HT-29 (cell line): ENCODE data around the gene SLC34A3. TPM values are rescaled to one million over a fixed set of nuclear protein-coding genes. Genes with fewer than 3 reads are reported as not detected.

Source experiments
- DNase-seq: peaks from one replicate; pipeline ENCODE4 v3.0.0-alpha.2; 2015; ENCODE audit warnings: low spot score
- total RNA-seq: library from RNA; depleted of rRNA; stranded (reverse); fragments of >200 nt; shearing (Covaris generic); gene quantifications from 2 replicates; pipeline ENCODE4 v1.2.3, GENCODE V29; 2014

Gene SLC34A3
- total RNA-seq, 1 experiment from 2014 or later, result 0.15 TPM

DNA sequence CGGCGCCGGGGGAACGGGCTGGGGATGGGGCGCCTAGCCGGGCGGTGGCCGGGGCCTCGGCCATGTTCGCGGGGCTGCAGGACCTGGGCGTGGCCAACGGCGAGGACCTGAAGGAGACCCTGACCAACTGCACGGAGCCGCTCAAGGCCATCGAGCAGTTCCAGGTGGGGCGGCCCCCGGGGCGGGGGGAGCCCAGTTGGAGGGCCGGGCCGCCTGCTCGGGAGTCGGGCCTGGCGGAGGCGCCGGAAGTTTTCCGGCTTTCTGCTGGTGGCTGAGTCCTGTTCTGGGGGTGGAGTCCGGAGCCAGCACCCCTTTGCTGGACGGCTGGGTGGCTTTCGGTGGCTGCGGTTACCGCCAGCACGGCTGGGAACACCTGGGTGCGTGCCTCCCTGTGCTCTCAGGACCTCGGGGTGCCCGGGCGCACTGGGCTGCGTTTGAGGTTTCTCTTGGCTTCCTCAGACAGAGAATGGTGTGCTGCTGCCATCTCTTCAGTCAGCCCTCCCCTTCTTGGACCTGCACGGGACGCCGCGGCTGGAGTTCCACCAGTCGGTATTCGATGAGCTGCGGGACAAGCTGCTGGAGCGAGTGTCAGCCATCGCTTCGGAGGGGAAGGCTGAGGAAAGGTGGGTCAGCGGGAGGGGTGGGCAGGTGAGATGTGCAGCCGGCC lies 24.9 kb downstream of the SLC34A3 start:
- no peak for DNase-seq

DNA sequence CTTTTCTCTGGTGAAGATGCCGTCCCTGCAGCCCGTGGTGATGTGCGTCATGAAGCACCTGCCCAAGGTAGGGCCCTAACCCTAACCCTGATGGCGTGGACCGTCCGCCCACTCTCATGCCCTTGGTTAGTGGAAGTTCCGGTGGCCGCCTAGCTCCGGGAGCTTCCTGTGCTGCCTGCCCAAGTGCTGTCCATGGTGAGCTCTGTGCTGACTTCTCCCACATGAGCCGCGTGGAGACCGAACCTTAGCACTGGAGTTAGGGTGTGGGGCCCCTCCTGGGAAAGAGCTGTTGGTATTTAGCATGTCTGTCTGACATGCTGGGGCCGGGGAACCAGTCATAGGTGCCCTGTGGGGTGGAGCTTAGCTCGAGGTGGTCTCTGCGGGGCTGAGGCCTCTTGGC lies 25.7 kb downstream of the SLC34A3 start:
- DNase-seq, result no peak

DNA sequence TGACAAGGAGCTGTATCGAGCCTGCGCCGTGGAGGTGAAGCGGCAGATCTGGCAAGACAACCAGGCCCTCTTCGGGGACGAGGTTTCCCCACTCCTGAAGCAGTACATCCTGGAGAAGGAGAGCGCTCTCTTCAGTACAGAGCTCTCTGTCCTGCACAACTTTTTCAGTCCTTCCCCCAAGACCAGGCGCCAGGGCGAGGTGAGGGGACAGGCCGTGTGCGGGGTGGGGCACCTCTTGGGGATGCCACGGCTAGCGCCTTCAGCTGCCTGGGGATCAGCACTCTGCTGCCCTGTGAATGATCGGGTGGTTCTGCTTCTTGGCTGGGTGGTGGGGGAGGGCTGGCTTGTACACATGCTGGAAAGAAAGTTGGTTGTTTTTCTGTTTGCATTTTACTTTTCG lies 26.2 kb downstream of the SLC34A3 start:
- DNase-seq, result no peak

DNA sequence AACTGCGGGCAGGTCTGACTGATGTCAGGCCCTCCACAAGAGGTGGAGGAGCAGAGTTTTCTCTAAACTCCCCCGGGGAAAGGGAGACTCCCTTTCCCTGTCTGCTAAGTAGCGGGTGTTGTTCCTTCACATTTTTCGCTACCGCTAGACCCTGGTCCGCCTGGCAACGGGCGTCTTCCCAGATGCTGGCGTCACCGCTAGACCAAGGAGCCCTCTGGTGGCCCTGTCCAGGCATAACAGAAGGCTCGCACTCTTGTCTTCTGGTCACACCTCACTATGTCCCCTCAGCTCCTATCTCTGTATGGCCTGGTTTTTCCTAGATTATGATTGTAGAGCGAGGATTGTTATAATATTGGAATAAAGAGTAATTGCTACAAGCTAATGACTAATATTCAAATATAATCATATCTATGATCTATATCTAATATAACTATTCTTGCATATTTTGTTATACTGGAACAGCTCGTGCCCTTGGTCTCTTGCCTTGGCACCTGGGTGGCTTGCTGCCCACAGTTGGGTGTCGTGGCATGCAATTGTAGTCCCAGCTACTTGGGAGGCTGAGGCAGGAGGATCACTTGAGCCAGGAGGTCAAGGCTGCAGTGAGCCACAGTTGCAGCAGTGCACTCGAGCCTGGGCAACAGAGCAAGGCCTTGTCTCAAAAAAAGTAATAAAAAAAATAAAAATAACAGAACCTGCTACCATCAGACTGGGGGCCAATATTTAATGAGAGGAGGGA lies 31.6 kb downstream of the SLC34A3 start:
- DNase-seq, result peak; percentile 41

DNA sequence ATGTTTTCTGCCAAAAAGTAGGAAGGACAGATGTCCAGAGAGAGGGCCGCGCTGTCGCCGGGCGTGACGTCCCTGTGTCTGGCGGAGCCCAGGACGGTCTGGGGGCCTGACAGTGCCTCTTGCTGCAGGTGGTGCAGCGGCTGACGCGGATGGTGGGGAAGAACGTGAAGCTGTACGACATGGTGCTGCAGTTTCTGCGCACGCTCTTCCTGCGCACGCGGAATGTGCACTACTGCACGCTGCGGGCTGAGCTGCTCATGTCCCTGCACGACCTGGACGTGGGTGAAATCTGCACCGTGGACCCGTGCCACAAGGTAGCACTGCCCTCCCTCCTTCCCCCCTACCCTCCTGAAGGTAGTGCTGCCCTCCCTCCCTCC lies 32.2 kb downstream of the SLC34A3 start:
- DNase-seq, result no peak

DNA sequence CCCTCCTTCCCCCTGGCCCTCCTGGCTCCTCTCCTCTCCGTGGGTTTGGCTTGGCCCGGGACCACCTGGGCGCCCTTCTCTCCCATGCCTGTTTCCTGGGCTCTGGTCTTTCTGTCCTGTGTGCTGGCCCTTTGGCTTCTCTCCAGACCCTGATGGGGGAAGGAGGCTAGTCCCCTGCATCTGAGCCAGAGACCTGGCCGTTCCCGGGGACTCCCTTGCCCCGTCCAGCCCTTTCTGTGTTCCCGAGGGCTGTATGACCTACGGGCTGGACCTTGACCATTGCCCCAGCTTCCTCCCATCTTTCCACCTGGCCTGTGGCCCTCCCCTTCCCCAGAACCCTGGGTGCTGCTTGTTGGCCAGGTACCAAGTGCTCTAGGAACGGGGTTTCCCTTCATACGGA lies 32.8 kb downstream of the SLC34A3 start:
- DNase-seq, result no peak

DNA sequence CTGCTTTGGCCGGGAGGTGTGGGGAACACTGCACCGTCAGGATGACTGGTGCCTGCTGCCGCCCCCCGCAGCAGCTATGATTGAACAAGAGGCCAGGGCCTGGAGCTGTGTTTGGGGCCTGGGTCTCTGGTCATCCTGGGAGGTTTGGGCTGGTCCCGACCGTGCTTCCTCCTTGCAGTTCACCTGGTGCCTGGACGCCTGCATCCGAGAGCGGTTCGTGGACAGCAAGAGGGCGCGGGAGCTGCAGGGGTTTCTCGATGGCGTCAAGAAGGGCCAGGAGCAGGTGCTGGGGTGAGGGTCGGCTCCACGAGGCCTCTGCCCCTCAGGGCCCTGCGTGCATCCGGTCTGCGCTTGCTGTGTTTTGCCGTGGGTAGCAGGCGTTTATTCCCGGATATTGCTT lies 33.4 kb downstream of the SLC34A3 start:
- DNase-seq, result no peak

DNA sequence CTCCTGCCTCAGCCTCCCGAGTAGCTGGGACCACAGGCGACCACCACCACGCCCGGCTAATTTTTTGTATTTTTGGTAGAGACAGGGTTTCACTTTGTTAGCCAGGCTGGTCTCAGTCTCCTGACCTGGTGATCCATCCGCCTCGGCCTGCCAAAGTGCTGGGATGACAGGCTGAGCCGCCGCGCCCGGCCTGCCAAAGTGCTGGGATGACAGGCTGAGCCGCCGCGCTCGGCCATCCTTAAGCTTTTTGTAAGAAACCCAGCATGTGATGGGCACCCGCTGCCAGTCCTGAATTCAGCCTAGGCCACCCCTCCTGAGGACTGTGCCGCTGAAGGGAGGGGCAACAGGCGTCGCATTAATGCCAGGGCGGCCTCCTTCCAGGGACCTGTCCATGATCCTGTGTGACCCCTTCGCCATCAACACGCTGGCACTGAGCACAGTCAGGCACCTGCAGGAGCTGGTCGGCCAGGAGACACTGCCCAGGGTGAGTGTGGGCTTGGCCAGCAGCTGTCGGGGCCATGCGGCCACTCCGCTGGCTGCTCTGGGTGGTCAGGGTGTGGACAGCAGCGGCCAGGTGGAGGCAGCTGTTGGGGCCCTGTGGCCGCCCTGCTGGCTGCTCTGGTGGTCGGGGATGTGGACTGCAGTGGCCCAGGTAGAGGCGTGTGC lies 34.9 kb downstream of the SLC34A3 start:
- DNase-seq, result no peak

DNA sequence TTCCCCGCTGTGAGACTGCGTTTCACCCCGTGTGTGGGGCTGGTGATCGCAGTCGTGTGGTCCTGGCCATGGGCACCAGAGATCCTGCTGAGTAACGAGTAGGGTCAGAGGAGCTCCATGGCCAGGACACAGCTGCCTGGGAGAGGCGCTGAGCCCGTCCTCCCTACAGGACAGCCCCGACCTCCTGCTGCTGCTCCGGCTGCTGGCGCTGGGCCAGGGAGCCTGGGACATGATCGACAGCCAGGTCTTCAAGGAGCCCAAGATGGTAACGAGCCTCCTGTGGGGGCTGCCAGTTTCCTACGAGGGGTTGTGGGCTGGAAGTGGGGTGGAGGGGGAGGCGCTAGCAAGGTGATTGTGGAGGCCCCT lies 35.4 kb downstream of the SLC34A3 start:
- DNase-seq, result no peak

DNA sequence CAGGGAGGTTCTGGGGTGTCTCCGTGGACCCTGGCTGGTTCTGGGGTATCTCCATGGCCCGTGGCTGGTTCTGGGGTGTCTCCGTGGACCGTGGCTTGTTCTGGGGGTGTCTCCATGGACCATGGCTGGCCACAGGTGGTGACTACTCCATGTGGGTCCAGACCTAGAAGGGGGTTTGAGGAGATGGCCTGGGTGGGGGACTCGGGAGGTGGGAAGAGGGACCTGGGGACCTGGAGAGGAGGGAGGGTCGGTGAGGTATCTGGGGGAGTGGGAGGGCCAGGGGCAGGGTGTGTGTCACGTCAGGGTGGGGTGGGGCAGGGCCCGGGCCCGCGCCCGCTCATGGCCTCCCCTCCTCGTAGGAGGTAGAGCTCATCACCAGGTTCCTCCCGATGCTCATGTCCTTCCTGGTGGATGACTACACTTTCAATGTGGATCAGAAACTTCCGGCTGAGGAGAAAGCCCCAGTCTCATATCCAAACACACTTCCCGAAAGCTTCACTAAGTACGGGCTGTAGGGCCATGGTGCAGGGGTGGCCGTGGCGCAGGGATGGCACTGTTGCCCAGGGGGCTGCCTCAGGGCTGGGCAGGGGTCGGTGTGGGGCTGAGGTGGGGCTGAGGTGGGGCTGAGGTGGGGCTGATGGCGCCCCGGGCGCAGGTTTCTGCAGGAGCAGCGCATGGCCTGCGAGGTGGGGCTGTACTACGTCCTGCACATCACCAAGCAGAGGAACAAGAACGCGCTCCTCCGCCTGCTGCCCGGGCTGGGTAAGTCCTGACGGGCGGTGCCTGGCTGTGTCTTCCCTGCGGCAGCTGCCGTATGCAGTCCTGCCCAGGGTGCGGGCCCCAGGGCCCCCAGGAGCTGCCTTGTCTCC lies 36.1 kb downstream of the SLC34A3 start:
- DNase-seq, result no peak

DNA sequence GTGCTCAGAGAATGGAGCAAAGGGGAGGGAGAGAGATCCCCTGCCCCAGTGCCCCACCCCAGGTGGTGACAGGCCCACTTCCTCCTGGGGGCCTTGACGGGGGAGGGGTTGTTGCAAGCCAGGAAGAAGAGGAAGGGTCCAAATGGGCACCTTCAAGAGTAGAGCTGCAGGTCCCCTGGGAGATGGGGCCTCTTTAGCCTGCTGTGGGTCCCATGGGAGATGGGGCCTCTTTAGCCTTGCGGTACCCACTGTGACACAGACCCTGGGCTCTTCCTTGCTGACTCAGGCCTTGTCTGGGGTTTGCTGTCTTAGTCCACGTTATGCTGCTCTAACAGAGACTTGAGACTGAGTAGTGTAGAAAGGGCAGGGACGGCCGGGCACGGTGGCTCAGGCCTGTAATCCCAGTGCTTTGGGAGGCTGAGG lies 37.2 kb downstream of the SLC34A3 start:
- DNase-seq, result no peak

DNA sequence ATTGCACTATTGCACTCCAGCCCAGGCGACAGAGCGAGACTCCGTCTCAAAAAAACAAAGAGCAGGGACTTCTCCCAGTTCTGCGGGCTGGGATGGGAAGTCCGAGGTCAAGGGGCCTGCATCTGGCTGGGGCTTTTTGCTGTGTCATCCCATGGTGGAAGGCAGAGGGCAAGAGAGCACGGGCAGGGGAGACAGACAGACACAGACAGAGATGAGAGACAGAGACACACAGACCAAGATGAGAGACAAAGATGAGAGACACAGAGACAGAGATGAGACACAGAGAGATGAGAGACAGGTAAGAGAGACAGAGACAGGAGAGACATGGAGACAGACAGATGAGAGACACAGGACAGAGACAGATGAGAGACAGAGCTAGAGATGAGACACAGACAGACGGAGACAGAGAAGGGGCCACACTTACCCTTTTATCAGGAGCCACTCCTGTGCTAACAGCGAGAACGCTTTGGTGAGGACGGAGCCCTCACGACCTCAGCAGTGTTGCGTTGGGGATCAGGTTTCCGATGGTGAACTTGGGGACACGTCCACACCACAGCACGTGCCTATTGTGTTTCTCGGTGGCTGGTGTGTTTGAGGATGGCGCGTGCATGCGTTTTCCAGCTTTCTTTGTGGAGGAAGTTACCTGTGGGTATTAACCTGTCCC lies 38.0 kb downstream of the SLC34A3 start:
- no peak for DNase-seq

DNA sequence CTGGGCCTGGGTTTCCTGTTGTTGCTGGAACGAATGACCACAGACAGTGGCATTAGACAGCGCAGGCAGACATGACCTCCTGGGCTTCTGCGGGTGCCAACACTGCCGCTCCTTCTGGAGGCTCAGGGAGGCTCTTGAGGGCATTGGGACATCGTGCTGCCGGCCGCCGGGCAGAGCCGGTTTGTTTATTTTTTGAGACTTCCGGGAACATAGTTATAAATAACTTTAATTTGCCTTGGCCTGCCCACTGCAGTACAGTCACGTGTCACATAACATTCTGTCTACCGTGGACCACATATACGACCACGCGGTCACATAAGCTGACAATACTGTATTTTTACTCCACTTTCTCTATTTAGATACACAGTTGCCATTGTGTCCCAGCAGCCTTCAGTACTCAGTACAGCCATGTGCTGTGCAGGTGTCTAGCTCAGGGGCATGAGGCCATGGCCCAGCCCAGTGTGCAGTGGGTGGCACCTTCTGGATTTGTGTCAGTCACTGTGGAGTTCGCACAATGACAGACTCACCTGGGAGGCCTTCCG lies 38.6 kb downstream of the SLC34A3 start:
- peak; percentile 78 for DNase-seq

DNA sequence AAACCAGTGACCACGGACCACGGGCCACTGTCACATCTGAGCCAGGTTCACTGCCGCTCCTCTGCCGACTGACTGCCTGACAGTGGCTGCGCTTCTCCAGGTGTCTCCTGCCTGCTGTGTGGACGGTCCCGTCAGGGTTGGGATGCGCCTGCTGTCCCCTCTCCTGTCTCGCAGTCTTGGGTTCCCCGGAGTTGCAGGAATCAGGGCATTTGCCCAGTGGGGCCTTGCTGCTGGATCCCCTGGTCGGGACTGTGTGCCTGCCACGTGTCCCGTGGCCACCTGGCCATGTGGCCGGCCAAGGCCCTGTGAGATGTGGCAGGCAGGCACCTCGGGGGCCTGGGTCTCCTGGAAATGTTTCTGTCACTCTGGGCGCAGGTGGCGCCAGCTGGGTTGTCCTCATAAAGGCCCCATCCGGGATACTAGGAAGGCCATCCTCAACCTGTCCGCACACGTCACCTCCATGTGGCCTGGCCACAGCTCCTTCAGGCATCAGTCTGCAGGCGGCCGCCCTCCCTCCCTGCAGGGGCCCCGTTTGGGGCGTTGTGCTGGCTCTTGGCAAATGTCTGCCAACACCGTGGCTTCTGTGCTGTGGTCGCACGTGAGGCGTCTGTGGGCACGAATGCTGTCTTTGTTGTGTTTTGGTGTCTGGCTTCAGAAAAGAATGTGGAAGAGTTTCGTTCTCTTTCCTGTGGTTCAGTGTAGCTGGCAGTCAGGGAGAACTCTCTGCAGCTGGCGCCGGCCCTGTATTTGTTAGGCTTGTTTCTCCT lies 40.4 kb downstream of the SLC34A3 start:
- no peak for DNase-seq

DNA sequence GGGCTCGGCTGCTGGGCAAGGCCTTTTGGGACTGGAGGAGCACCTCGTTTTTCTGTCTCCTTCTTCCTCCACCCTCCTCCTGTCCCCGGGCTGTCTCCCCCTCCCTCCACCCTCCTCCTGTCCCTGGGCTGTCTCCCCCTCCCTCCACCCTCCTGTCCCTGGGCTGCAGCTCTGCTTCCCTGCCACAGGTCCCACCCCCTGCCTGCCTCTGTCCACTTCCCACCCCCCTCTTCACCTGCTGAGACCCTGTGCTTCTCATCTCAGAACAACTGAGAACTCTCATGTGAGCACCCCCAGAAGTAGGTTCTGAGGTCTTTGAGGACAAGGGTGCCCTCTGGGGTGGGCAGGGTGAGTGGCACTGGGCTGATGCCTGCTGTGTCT lies 41.0 kb downstream of the SLC34A3 start:
- DNase-seq, result no peak

DNA sequence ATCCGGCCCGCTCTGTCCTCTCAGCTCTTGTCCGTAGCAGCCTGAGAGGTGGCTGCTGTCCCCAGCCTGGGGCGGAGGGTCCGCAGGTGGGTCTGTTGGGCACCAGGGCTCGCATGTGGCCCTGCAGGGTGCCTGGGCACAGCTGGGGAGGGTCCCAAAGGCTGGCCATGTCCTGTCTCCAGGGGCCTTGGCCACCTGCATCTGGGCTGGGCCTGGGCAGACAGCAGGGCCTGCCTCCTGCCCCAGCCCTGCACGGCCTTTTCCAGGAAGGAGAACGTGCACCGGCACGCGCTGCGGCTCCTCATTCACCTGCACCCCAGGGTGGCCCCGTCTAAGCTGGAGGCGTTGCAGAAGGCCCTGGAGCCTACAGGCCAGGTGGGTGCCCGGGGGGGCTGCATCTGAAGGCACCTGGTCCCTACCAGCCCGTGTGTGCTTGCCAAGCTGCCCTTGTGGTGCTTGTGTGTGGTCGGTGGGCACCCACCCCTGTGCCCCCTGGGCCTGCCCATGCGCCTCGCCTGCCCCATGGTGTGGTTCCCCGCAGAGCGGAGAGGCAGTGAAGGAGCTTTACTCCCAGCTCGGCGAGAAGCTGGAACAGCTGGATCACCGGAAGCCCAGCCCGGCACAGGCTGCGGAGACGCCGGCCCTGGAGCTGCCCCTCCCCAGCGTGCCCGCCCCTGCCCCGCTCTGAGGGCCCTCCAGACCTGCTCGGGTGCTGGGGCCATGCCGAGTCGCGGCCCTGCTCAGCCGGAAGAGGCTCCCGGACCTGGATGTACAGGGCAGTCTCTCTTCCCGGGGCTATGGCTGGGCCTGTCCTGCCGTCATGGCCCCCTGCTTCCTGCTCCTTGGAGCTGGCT lies 41.8 kb downstream of the SLC34A3 start:
- no peak for DNase-seq

DNA sequence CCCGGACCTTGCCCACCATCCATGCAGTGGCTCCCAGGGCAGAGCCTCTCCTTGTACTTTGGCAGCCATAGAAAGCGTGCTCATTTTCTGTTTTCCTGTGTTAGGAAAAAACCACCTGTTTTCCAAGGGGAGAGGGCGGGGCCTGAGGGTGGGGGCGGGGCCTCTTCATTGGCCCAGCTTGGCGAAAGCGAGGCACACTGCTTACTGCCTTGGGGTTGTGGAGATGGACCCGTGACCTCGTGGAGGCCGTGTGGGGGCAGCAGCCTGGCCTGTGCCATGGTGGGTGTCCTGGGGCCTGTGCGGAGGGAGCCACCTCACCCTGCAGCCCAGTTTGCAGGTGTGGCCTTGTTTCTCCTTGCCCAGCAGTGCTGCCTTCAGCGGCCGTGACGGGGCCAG lies 42.4 kb downstream of the SLC34A3 start:
- DNase-seq, result no peak

DNA sequence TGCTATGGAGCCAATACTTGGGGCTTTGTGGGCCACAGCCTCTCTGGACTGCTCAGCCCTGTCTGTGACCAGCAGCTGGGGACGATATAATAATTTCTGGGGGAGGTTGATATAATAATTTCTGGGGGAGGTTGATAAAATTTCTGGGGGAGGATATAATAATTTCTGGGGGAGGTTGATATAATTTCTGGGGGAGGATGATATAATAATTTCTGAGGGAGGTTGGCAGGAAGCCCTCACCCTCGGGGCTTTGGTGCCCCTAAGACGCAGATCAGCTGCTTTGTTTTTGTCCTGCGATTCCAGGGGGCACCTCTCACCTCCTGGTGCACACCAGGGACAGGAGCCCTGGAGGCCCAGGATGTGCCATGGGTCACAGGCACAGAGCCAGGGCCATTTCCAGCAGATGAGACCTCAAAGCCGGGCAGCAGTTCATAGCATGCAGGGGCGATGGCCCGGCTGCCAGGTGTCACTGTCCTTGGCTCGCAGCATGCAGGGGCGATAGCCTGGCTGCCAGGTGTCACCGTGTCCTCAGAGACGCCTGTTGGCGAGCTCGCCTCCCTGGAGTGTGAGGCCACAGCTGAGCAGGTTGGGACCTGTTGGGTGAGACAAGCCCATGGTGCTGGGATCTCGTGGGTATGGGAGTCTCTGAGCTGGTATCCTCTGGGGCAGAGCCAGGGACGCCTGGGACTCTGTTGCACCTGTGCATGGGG lies 43.1 kb downstream of the SLC34A3 start:
- no peak for DNase-seq

DNA sequence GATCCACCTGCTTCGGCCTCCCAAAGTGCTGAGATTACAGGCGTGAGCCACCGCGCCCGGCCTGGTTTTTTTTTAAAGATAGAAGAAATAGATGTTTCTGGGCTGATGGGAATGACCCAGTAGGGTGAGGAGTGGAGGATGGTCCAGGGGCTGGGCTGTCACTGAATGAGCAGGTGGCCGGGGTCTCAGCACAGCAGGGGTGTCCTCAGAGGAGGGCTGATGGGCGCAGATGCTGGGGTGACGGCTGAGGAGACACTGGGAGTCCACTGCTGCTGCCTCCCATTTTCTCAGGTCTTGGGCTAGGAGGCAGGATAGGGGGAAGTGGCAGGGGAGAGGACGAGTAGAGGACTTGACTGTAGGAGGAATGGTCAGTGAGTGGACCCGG lies 44.5 kb downstream of the SLC34A3 start:
- no peak for DNase-seq
